HepG2 (cell line): ENCODE data around the gene HELZ. TPM values are rescaled to one million over a fixed set of nuclear protein-coding genes. Genes with fewer than 3 reads are reported as not detected.

Experiments
- ATAC-seq: fragments of 200-7000 bp; cut with Tn5 transposase; 3 replicates; pipeline ENCODE4 v1.9.1; 2020; ENCODE audit warnings: mild to moderate bottlenecking, moderate library complexity
- BruUV-seq: library from RNA; stranded (reverse); fragments of 400-500 nt; replicated peaks from 2 replicates; lab custom pipeline; 2021; lab: Mats Ljungman, UMichigan
- CTCF ChIA-PET: fragments of 300-600 bp; formaldehyde crosslinking; extraction: SDS; loops from one replicate; lab custom pipeline; 2021; ENCODE audit warnings: low total read pairs, inconsistent platforms, low intra/inter-chr PET ratio; lab: Yijun Ruan, JAX
- POLR2A ChIA-PET: fragments of 350-600 bp; sonication (Branson Sonifier 250); formaldehyde crosslinking; loops from one replicate; lab custom pipeline; 2020; ENCODE audit warnings: antibody characterized with exemption, inconsistent platforms; lab: Yijun Ruan, JAX
- DNase-seq: peaks from one replicate; pipeline ENCODE4 v3.0.0-alpha.2; 2015; ENCODE audit warnings: low spot score
- FAIRE-seq: peaks from 3 replicates; lab custom pipeline; 2011; peaks lifted over from hg19 to GRCh38; lab: Jason Lieb, UNC
- H2AFZ ChIP-seq: one replicate; pipeline ENCODE4 v1.6.1; 2011; ENCODE audit warnings: low read length, inconsistent platforms
- H3K27ac ChIP-seq: fragments of 300-600 bp; 3 replicates; pipeline ENCODE4 v1.8.0; 2011; ENCODE audit warnings: mixed run types, mild to moderate bottlenecking, mixed read lengths, low read length, inconsistent platforms; ENCODE audit not compliant: insufficient read depth; ENCODE audit errors: extremely low read length
- H3K27me3 ChIP-seq, 2 experiments: fragments of 200-600 bp in 1 of 2; 2 replicates in 1 of 2; 3 replicates in 1 of 2; pipeline versions ENCODE4 v1.6.0 to v1.8.0; 2011; ENCODE audit warnings: low read length in 2 of 2, mild to moderate bottlenecking in 2 of 2, moderate library complexity in 2 of 2, inconsistent platforms in 1 of 2; ENCODE audit not compliant: insufficient read depth in 2 of 2, control insufficient read depth in 1 of 2
- H3K36me3 ChIP-seq, 2 experiments: fragments of 200-600 bp in 1 of 2; replicated peaks in 1 of 2; 2 replicates in 1 of 2; 3 replicates in 1 of 2; pipeline versions ENCODE4 v1.5.1 to v1.8.0; 2011; ENCODE audit warnings: low read length in 2 of 2, inconsistent platforms in 1 of 2; ENCODE audit not compliant: insufficient read depth in 2 of 2, control insufficient read depth in 1 of 2
- H3K4me1 ChIP-seq: 2 replicates; pipeline ENCODE4 v1.5.1; 2012; ENCODE audit warnings: low read length, inconsistent platforms; ENCODE audit not compliant: insufficient read depth
- H3K4me2 ChIP-seq: 2 replicates; pipeline ENCODE4 v1.6.0; 2011; ENCODE audit warnings: low read depth, low read length, inconsistent platforms
- H3K4me3 ChIP-seq, 3 experiments: fragments of 200-600 bp in 1 of 3; sonication (generic), shearing (Covaris generic) in 1 of 3; replicated peaks in 1 of 3; 2 replicates each; pipeline ENCODE4 v1.5.1; 2011 to 2016; ENCODE audit warnings: low read length in 3 of 3, inconsistent platforms in 2 of 3, low read depth in 2 of 3, mild to moderate bottlenecking in 2 of 3, control low read depth in 1 of 3, mixed read lengths in 1 of 3; ENCODE audit not compliant: insufficient read depth in 1 of 3
- H3K79me2 ChIP-seq: one replicate; pipeline ENCODE4 v1.6.1; 2011; ENCODE audit warnings: low read length, inconsistent platforms; ENCODE audit not compliant: insufficient read depth
- H3K9ac ChIP-seq: 2 replicates; pipeline ENCODE4 v1.6.0; 2011; ENCODE audit warnings: mild to moderate bottlenecking, low read depth, low read length, inconsistent platforms; ENCODE audit not compliant: insufficient read depth
- H3K9me3 ChIP-seq: 2 replicates; pipeline ENCODE4 v1.5.1; 2012; ENCODE audit warnings: mild to moderate bottlenecking, low read length
- H4K20me1 ChIP-seq: 2 replicates; pipeline ENCODE4 v1.6.0; 2011; ENCODE audit warnings: inconsistent platforms, mild to moderate bottlenecking, low read length, moderate library complexity; ENCODE audit not compliant: insufficient read depth
- ELF3 ChIP-seq: IDR thresholded peaks from 2 replicates; pipeline ENCODE4 v1.6.1; 2016; ENCODE audit warnings: missing genetic modification reagents, missing compliant biosample characterization
- GABPA ChIP-seq, 2 experiments: IDR thresholded peaks; 2 replicates each; pipeline ENCODE4 v1.6.1; 2011 to 2016; ENCODE audit warnings: low read depth in 2 of 2, low read length in 1 of 2, missing biosample characterization in 1 of 2, missing genetic modification characterization in 1 of 2
- MBD4 ChIP-seq: IDR thresholded peaks from 2 replicates; pipeline ENCODE4 v1.6.1; 2012; ENCODE audit warnings: low read length, inconsistent platforms, borderline replicate concordance
- PHF21A ChIP-seq: sonication (generic); formaldehyde crosslinking; IDR thresholded peaks from 2 replicates; pipeline ENCODE4 v1.5.0; 2020; ENCODE audit warnings: mild to moderate bottlenecking, missing genetic modification reagents
- POLR2G ChIP-seq: fragments of 200-400 bp; formaldehyde crosslinking; IDR thresholded peaks from 2 replicates; pipeline ENCODE4 v1.6.1; 2018; ENCODE audit warnings: mild to moderate bottlenecking, low read depth, low read length, moderate library complexity
- RORA ChIP-seq: sonication (generic); formaldehyde crosslinking; IDR thresholded peaks from 2 replicates; pipeline ENCODE4 v1.5.0; 2020; ENCODE audit warnings: mild to moderate bottlenecking, missing genetic modification reagents, moderate library complexity
- THAP11 ChIP-seq: IDR thresholded peaks from 2 replicates; pipeline ENCODE4 v1.6.1; 2016; ENCODE audit warnings: missing biosample characterization, missing genetic modification reagents
- ZNF589 ChIP-seq: sonication (generic); formaldehyde crosslinking; conservative IDR thresholded peaks from 2 replicates; pipeline ENCODE4 v1.8.0; 2022; ENCODE audit warnings: mild to moderate bottlenecking, moderate library complexity, missing genetic modification reagents
- WGBS: methylation state at CpG from one replicate; pipeline ENCODE4 v1.1.6; 2017; ENCODE audit warnings: low lambda C conversion rate; 5-methylcytosine and 5-hydroxymethylcytosine counted together
- in situ Hi-C: cut with HindIII; loops from 2 replicates; pipeline ENCODE4 v1.10.0; 2017; ENCODE audit warnings: low pct_unique_long_range_greater_than_20kb; ENCODE audit not compliant: extremely low pct_ligation_motif_present
- intact Hi-C: fragments of 100-400 bp; cut with micrococcal nuclease; formaldehyde crosslinking; loops from one replicate; pipeline ENCODE4 v1.10.0; 2022; ENCODE audit not compliant: unreplicated experiment
- polyA plus RNA-seq, 8 experiments: library from polyadenylated mRNA; depleted of rRNA in 3 of 8; stranded (reverse) in 7 of 8; unstranded in 1 of 8; fragments of >200 nt; fragmentation: Illumina TruSeq in 4 of 8; extraction: Trizol in 4 of 8; gene quantifications; 2 replicates each; pipeline versions ENCODE4 v1.2.1 to v1.2.3, GENCODE V29; 2011 to 2016; ENCODE audit warnings: low read depth in 4 of 8, missing spikeins in 1 of 8, mixed read lengths in 1 of 8; ENCODE audit not compliant: insufficient read depth in 1 of 8
- total RNA-seq, 5 experiments: library from RNA; depleted of rRNA; stranded (reverse); fragments of >200 nt; fragmentation: Illumina TruSeq; extraction: Trizol; gene quantifications; 2 replicates each; pipeline ENCODE4 v1.2.3, GENCODE V29; 2016; ENCODE audit warnings: low read depth in 1 of 5
- TF ChIP-seq, protein P1 (sequence below): sonication (generic); formaldehyde crosslinking; IDR thresholded peaks from 2 replicates; pipeline ENCODE4 v1.4.0; 2020; ENCODE audit warnings: missing genetic modification reagents
- TF ChIP-seq, protein P2 (sequence below): IDR thresholded peaks from 2 replicates; pipeline ENCODE4 v1.6.1; 2012; ENCODE audit warnings: low read length, improper control_type of control experiment
- TF ChIP-seq, protein P3 (sequence below): sonication (generic); formaldehyde crosslinking; IDR thresholded peaks from 2 replicates; pipeline ENCODE4 v1.9.0; 2022; ENCODE audit warnings: missing genetic modification reagents, mild to moderate bottlenecking, borderline replicate concordance
- TF ChIP-seq, protein P4 (sequence below): sonication (generic); formaldehyde crosslinking; conservative IDR thresholded peaks from 2 replicates; pipeline ENCODE4 v1.8.0; 2022; ENCODE audit warnings: missing genetic modification reagents

The HELZ gene
- total and polyA plus RNA-seq, 2 of the 13 experiments (the other 11 are each of a cell fraction or from before 2014, with no cell fraction given), result 35.3 to 52.4 TPM

DNA sequence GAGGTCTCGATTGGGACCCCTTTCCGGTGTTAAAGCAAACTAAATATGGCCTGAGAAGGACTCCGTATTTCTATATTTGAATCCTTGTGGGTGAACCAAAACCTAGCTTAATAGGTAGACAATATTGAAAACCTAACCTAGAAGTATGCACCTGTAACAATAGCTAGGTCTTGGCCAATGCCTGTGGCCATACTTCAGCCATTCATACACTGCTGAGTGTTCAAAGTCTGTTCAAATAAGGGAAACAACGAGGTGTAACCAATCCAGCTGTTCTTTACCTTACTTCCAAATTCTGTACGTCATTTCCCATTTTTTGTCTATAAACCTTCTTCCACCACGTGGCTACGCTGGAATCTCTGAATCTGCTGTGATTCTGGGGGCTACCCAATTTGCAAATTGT lies 34.1 kb upstream of the HELZ start (continued):
- TF ChIP-seq, protein P1, sequence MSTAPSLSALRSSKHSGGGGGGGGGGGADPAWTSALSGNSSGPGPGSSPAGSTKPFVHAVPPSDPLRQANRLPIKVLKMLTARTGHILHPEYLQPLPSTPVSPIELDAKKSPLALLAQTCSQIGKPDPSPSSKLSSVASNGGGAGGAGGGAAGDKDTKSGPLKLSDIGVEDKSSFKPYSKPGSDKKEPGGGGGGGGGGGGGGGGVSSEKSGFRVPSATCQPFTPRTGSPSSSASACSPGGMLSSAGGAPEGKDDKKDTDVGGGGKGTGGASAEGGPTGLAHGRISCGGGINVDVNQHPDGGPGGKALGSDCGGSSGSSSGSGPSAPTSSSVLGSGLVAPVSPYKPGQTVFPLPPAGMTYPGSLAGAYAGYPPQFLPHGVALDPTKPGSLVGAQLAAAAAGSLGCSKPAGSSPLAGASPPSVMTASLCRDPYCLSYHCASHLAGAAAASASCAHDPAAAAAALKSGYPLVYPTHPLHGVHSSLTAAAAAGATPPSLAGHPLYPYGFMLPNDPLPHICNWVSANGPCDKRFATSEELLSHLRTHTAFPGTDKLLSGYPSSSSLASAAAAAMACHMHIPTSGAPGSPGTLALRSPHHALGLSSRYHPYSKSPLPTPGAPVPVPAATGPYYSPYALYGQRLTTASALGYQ (CRISPR knock-in tag), result no peak
- TF ChIP-seq THAP11 (CRISPR knock-in tag), result no peak

DNA sequence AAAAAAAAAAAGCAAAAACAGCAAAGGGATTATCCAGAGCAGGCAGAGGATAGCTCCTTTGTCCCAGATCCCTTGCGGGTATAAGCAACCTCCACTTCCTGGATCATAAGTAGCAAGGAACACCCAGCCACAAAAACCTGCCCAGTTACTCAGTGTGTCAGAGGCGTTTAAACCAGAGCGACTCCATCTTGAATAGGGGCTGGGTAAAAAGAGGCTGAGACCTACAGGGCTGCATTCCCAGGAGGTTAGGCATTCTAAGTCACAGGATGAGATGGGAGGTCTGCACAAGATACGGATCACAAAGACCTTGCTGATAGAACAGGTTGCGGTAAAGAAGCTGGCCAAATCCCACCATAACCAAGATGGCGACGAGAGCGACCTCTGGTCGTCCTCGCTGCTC lies 33.4 kb upstream of the HELZ start:
- CTCF ChIA-PET, result no interaction called here
- Histone ChIP-seq H3K4me1 (peaks cover 25% of the 10 kb centered on the region), H3K79me2 (no peaks in the 10 kb centered on the region), H3K9ac (no peak overlapping the region), H2AFZ (no peak overlapping the region), H3K9me3 (no peaks in the 10 kb centered on the region), H3K27ac (no peak overlapping the region), H3K4me3 (no peak overlapping the region), H4K20me1 (no peaks in the 10 kb centered on the region), H3K27me3 (no peaks in the 10 kb centered on the region), H3K4me2 (no peak overlapping the region), H3K36me3 (no peaks in the 10 kb centered on the region)
- no peak for FAIRE-seq
- no peak for DNase-seq
- POLR2A ChIA-PET, result interaction anchor here (0.6 kb wide), 1 partner anchor 11 kb away, joined by 3 read pairs; no protein-coding TSS in a partner anchor
- no peak for ATAC-seq
- intact Hi-C loops (loop anchor here (10.0 kb wide), 1 partner anchor 56 kb away; no protein-coding TSS in a partner anchor), in situ Hi-C loops (no loop called here)
- WGBS, result 94% methylated on average over 10 of the region's 10 CpGs
- no TSS peak for BruUV-seq
- TF ChIP-seq, protein P2, sequence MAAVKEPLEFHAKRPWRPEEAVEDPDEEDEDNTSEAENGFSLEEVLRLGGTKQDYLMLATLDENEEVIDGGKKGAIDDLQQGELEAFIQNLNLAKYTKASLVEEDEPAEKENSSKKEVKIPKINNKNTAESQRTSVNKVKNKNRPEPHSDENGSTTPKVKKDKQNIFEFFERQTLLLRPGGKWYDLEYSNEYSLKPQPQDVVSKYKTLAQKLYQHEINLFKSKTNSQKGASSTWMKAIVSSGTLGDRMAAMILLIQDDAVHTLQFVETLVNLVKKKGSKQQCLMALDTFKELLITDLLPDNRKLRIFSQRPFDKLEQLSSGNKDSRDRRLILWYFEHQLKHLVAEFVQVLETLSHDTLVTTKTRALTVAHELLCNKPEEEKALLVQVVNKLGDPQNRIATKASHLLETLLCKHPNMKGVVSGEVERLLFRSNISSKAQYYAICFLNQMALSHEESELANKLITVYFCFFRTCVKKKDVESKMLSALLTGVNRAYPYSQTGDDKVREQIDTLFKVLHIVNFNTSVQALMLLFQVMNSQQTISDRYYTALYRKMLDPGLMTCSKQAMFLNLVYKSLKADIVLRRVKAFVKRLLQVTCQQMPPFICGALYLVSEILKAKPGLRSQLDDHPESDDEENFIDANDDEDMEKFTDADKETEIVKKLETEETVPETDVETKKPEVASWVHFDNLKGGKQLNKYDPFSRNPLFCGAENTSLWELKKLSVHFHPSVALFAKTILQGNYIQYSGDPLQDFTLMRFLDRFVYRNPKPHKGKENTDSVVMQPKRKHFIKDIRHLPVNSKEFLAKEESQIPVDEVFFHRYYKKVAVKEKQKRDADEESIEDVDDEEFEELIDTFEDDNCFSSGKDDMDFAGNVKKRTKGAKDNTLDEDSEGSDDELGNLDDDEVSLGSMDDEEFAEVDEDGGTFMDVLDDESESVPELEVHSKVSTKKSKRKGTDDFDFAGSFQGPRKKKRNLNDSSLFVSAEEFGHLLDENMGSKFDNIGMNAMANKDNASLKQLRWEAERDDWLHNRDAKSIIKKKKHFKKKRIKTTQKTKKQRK, result no peak
- TF ChIP-seq ELF3 (CRISPR knock-in tag), result no peak
- TF ChIP-seq POLR2G, result no peak
- no peak for TF ChIP-seq PHF21A (CRISPR knock-in tag)
- TF ChIP-seq, protein P3, sequence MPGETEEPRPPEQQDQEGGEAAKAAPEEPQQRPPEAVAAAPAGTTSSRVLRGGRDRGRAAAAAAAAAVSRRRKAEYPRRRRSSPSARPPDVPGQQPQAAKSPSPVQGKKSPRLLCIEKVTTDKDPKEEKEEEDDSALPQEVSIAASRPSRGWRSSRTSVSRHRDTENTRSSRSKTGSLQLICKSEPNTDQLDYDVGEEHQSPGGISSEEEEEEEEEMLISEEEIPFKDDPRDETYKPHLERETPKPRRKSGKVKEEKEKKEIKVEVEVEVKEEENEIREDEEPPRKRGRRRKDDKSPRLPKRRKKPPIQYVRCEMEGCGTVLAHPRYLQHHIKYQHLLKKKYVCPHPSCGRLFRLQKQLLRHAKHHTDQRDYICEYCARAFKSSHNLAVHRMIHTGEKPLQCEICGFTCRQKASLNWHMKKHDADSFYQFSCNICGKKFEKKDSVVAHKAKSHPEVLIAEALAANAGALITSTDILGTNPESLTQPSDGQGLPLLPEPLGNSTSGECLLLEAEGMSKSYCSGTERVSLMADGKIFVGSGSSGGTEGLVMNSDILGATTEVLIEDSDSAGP (CRISPR knock-in tag), result no peak
- TF ChIP-seq, protein P4, sequence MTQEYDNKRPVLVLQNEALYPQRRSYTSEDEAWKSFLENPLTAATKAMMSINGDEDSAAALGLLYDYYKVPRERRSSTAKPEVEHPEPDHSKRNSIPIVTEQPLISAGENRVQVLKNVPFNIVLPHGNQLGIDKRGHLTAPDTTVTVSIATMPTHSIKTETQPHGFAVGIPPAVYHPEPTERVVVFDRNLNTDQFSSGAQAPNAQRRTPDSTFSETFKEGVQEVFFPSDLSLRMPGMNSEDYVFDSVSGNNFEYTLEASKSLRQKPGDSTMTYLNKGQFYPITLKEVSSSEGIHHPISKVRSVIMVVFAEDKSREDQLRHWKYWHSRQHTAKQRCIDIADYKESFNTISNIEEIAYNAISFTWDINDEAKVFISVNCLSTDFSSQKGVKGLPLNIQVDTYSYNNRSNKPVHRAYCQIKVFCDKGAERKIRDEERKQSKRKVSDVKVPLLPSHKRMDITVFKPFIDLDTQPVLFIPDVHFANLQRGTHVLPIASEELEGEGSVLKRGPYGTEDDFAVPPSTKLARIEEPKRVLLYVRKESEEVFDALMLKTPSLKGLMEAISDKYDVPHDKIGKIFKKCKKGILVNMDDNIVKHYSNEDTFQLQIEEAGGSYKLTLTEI (CRISPR knock-in tag), result no peak
- TF ChIP-seq RORA (CRISPR knock-in tag), result no peak
- TF ChIP-seq MBD4, result no peak
- no peak for TF ChIP-seq ZNF589 (CRISPR knock-in tag)
- TF ChIP-seq GABPA (IDR thresholded peaks at IDR 0.05; ENCODE audit: low read depth, low read length), result no peak
- TF ChIP-seq GABPA (CRISPR knock-in tag; IDR thresholded peaks at IDR 0.05; ENCODE audit: low read depth), result no peak
